ENCODE measurements around the gene COX19.

The COX19 gene

GRCh38 chr7:990933-991728 lies 15.8 kb upstream of the COX19 start:
- H3K27me3 ChIP-seq (replicated peaks in 2 of 5; ENCODE audit: control insufficient read depth in 4 of 5, insufficient read depth in 5 of 5, low read length in 4 of 5) = peaks cover 0 to 28% (median 2%) of the 10 kb centered on the region in 5 experiments
- POLR2A ChIA-PET = no interaction called here
- WGBS (ENCODE audit: insufficient coverage) = 90% methylated on average over 14 of the region's 35 CpGs

GRCh38 chr7:990352-990932 lies 15.1 kb upstream of the COX19 start:
- no peaks in the 10 kb centered on the region for H3K9me3 ChIP-seq (ENCODE audit: control extremely low read depth in 1 of 5, control insufficient read depth in 4 of 5, insufficient read depth in 2 of 5, low read depth in 1 of 5, low read length in 4 of 5)
- peaks cover 0 to 4% (median 0%) of the 10 kb centered on the region in 4 experiments for H3K36me3 ChIP-seq (ENCODE audit: control insufficient read depth in 4 of 4, insufficient read depth in 4 of 4, low read length in 3 of 4)
- no peak overlapping the region for H3K27ac ChIP-seq (ENCODE audit: insufficient read depth in 1 of 2, low read depth in 1 of 2, low read length in 2 of 2, poor library complexity in 1 of 2, severe bottlenecking in 2 of 2)
- H3K4me3 ChIP-seq (ENCODE audit: control insufficient read depth in 1 of 7, extremely low read depth in 1 of 7, insufficient read depth in 4 of 7, low read depth in 2 of 7, low read length in 6 of 7) = no peak overlapping the region
- peaks cover 0 to 19% (median 11%) of the 10 kb centered on the region in 4 experiments for H3K4me1 ChIP-seq (ENCODE audit: control extremely low read depth in 1 of 4, control insufficient read depth in 4 of 4, insufficient read depth in 4 of 4, low read length in 3 of 4)
- H3K27me3 ChIP-seq (replicated peaks in 2 of 5; ENCODE audit: control insufficient read depth in 4 of 5, insufficient read depth in 5 of 5, low read length in 4 of 5) = peaks cover 0 to 35% (median 2%) of the 10 kb centered on the region in 5 experiments
- POLR2A ChIA-PET = no interaction called here
- WGBS (ENCODE audit: insufficient coverage) = 96% methylated on average over 35 of the region's 36 CpGs
- DNase-seq = no peak
- CTCF ChIA-PET = interaction anchor here (1.0 to 9.1 kb wide), 2 partner anchors 74 to 153 kb away, joined by 4 to 160 read pairs; no protein-coding TSS in a partner anchor

More at GRCh38 chr7:990933-991728, 15.8 kb upstream of the COX19 start:
- DNase-seq = no peak
- H3K4me1 ChIP-seq (ENCODE audit: control extremely low read depth in 1 of 4, control insufficient read depth in 4 of 4, insufficient read depth in 4 of 4, low read length in 3 of 4) = peaks cover 0 to 20% (median 13%) of the 10 kb centered on the region in 4 experiments
- H3K9me3 ChIP-seq (ENCODE audit: control extremely low read depth in 1 of 5, control insufficient read depth in 4 of 5, insufficient read depth in 2 of 5, low read depth in 1 of 5, low read length in 4 of 5) = no peaks in the 10 kb centered on the region
- H3K4me3 ChIP-seq (ENCODE audit: control insufficient read depth in 1 of 7, extremely low read depth in 1 of 7, insufficient read depth in 4 of 7, low read depth in 2 of 7, low read length in 6 of 7) = no peak overlapping the region
- H3K36me3 ChIP-seq (ENCODE audit: control insufficient read depth in 4 of 4, insufficient read depth in 4 of 4, low read length in 3 of 4) = peaks cover 0 to 5% (median 0%) of the 10 kb centered on the region in 4 experiments
- no peak overlapping the region for H3K27ac ChIP-seq (ENCODE audit: insufficient read depth in 1 of 2, low read depth in 1 of 2, low read length in 2 of 2, poor library complexity in 1 of 2, severe bottlenecking in 2 of 2)
- CTCF ChIA-PET = interaction anchor here (1.0 to 9.1 kb wide), 6 partner anchors 14 to 152 kb away, joined by 4 to 160 read pairs (median 22); partner anchors contain the start of gene COX19

GRCh38 chr7:988963-989529 lies 13.7 kb upstream of the COX19 start:
- no peak for DNase-seq
- Histone ChIP-seq H3K9me3 (ENCODE audit: control extremely low read depth in 1 of 5, control insufficient read depth in 4 of 5, insufficient read depth in 2 of 5, low read depth in 1 of 5, low read length in 4 of 5) (no peaks in the 10 kb centered on the region), H3K36me3 (ENCODE audit: control insufficient read depth in 4 of 4, insufficient read depth in 4 of 4, low read length in 3 of 4) (no peaks in the 10 kb centered on the region), H3K27ac (ENCODE audit: insufficient read depth in 1 of 2, low read depth in 1 of 2, low read length in 2 of 2, poor library complexity in 1 of 2, severe bottlenecking in 2 of 2) (no peak overlapping the region), H3K4me3 (ENCODE audit: control insufficient read depth in 1 of 7, extremely low read depth in 1 of 7, insufficient read depth in 4 of 7, low read depth in 2 of 7, low read length in 6 of 7) (no peak overlapping the region), H3K4me1 (ENCODE audit: control extremely low read depth in 1 of 4, control insufficient read depth in 4 of 4, insufficient read depth in 4 of 4, low read length in 3 of 4) (peaks cover 0 to 19% (median 10%) of the 10 kb centered on the region in 4 experiments), H3K27me3 (replicated peaks in 2 of 5; ENCODE audit: control insufficient read depth in 4 of 5, insufficient read depth in 5 of 5, low read length in 4 of 5) (peaks cover 0 to 36% (median 2%) of the 10 kb centered on the region in 5 experiments)
- CTCF ChIA-PET = interaction anchor here (2.3 kb wide), 1 partner anchor 77 kb away, joined by 9 read pairs; no protein-coding TSS in a partner anchor
- POLR2A ChIA-PET = interaction anchor here (0.6 kb wide), 1 partner anchor 76 kb away, joined by 8 read pairs; no protein-coding TSS in a partner anchor
- 83% methylated on average over 12 of the region's 15 CpGs for WGBS (ENCODE audit: insufficient coverage)

GRCh38 chr7:988426-988911 lies 13.1 kb upstream of the COX19 start:
- ChIA-PET POLR2A (interaction anchor here (0.6 kb wide), 1 partner anchor 75 kb away, joined by 8 read pairs; no protein-coding TSS in a partner anchor), CTCF (interaction anchor here (2.3 kb wide), 1 partner anchor 78 kb away, joined by 9 read pairs; no protein-coding TSS in a partner anchor)
- Histone ChIP-seq H3K36me3 (ENCODE audit: control insufficient read depth in 4 of 4, insufficient read depth in 4 of 4, low read length in 3 of 4) (no peaks in the 10 kb centered on the region), H3K4me1 (ENCODE audit: control extremely low read depth in 1 of 4, control insufficient read depth in 4 of 4, insufficient read depth in 4 of 4, low read length in 3 of 4) (peaks cover 0 to 14% (median 5%) of the 10 kb centered on the region in 4 experiments), H3K4me3 (ENCODE audit: control insufficient read depth in 1 of 7, extremely low read depth in 1 of 7, insufficient read depth in 4 of 7, low read depth in 2 of 7, low read length in 6 of 7) (no peak overlapping the region), H3K9me3 (ENCODE audit: control extremely low read depth in 1 of 5, control insufficient read depth in 4 of 5, insufficient read depth in 2 of 5, low read depth in 1 of 5, low read length in 4 of 5) (no peaks in the 10 kb centered on the region), H3K27ac (ENCODE audit: insufficient read depth in 1 of 2, low read depth in 1 of 2, low read length in 2 of 2, poor library complexity in 1 of 2, severe bottlenecking in 2 of 2) (no peak overlapping the region), H3K27me3 (replicated peaks in 2 of 5; ENCODE audit: control insufficient read depth in 4 of 5, insufficient read depth in 5 of 5, low read length in 4 of 5) (peaks cover 0 to 36% (median 2%) of the 10 kb centered on the region in 5 experiments)
- WGBS (ENCODE audit: insufficient coverage) = 6% methylated on average over 21 of the region's 24 CpGs
- no peak for DNase-seq

GRCh38 chr7:987909-988308 lies 12.6 kb upstream of the COX19 start:
- POLR2A ChIA-PET = no interaction called here
- no peak for DNase-seq
- H3K27me3 ChIP-seq (replicated peaks in 2 of 5; ENCODE audit: control insufficient read depth in 4 of 5, insufficient read depth in 5 of 5, low read length in 4 of 5) = peaks cover 0 to 36% (median 2%) of the 10 kb centered on the region in 5 experiments

GRCh38 chr7:986766-987751 lies 11.7 kb upstream of the COX19 start:
- no peak for DNase-seq
- Histone ChIP-seq H3K36me3 (ENCODE audit: control insufficient read depth in 4 of 4, insufficient read depth in 4 of 4, low read length in 3 of 4) (no peaks in the 10 kb centered on the region), H3K27me3 (replicated peaks in 2 of 5; ENCODE audit: control insufficient read depth in 4 of 5, insufficient read depth in 5 of 5, low read length in 4 of 5) (peaks cover 0 to 36% (median 2%) of the 10 kb centered on the region in 5 experiments), H3K4me3 (ENCODE audit: control insufficient read depth in 1 of 7, extremely low read depth in 1 of 7, insufficient read depth in 4 of 7, low read depth in 2 of 7, low read length in 6 of 7) (no peak overlapping the region), H3K9me3 (ENCODE audit: control extremely low read depth in 1 of 5, control insufficient read depth in 4 of 5, insufficient read depth in 2 of 5, low read depth in 1 of 5, low read length in 4 of 5) (no peaks in the 10 kb centered on the region), H3K27ac (ENCODE audit: insufficient read depth in 1 of 2, low read depth in 1 of 2, low read length in 2 of 2, poor library complexity in 1 of 2, severe bottlenecking in 2 of 2) (no peak overlapping the region), H3K4me1 (ENCODE audit: control extremely low read depth in 1 of 4, control insufficient read depth in 4 of 4, insufficient read depth in 4 of 4, low read length in 3 of 4) (peaks cover 0 to 5% (median under 1%) of the 10 kb centered on the region in 4 experiments)
- ChIA-PET CTCF (interaction anchor here (1.4 to 2.3 kb wide), 2 partner anchors 12 to 79 kb away, joined by 3 to 9 read pairs; partner anchors contain the start of gene COX19), POLR2A (no interaction called here)
- WGBS (ENCODE audit: insufficient coverage) = 92% methylated on average over 52 of the region's 56 CpGs

More at GRCh38 chr7:987909-988308, 12.6 kb upstream of the COX19 start:
- H3K4me1 ChIP-seq (ENCODE audit: control extremely low read depth in 1 of 4, control insufficient read depth in 4 of 4, insufficient read depth in 4 of 4, low read length in 3 of 4) = peaks cover 0 to 9% (median 2%) of the 10 kb centered on the region in 4 experiments
- H3K4me3 ChIP-seq (ENCODE audit: control insufficient read depth in 1 of 7, extremely low read depth in 1 of 7, insufficient read depth in 4 of 7, low read depth in 2 of 7, low read length in 6 of 7) = no peak overlapping the region
- H3K36me3 ChIP-seq (ENCODE audit: control insufficient read depth in 4 of 4, insufficient read depth in 4 of 4, low read length in 3 of 4) = no peaks in the 10 kb centered on the region
- 34% methylated on average over 5 of the region's 6 CpGs for WGBS (ENCODE audit: insufficient coverage)
- no peak overlapping the region for H3K27ac ChIP-seq (ENCODE audit: insufficient read depth in 1 of 2, low read depth in 1 of 2, low read length in 2 of 2, poor library complexity in 1 of 2, severe bottlenecking in 2 of 2)
- CTCF ChIA-PET = interaction anchor here (2.3 kb wide), 1 partner anchor 78 kb away, joined by 9 read pairs; no protein-coding TSS in a partner anchor
- no peaks in the 10 kb centered on the region for H3K9me3 ChIP-seq (ENCODE audit: control extremely low read depth in 1 of 5, control insufficient read depth in 4 of 5, insufficient read depth in 2 of 5, low read depth in 1 of 5, low read length in 4 of 5)

Data from common myeloid progenitor, CD34-positive (primary cell).